Measurements from ENCODE around the gene BIRC5.

The BIRC5 gene

DNA sequence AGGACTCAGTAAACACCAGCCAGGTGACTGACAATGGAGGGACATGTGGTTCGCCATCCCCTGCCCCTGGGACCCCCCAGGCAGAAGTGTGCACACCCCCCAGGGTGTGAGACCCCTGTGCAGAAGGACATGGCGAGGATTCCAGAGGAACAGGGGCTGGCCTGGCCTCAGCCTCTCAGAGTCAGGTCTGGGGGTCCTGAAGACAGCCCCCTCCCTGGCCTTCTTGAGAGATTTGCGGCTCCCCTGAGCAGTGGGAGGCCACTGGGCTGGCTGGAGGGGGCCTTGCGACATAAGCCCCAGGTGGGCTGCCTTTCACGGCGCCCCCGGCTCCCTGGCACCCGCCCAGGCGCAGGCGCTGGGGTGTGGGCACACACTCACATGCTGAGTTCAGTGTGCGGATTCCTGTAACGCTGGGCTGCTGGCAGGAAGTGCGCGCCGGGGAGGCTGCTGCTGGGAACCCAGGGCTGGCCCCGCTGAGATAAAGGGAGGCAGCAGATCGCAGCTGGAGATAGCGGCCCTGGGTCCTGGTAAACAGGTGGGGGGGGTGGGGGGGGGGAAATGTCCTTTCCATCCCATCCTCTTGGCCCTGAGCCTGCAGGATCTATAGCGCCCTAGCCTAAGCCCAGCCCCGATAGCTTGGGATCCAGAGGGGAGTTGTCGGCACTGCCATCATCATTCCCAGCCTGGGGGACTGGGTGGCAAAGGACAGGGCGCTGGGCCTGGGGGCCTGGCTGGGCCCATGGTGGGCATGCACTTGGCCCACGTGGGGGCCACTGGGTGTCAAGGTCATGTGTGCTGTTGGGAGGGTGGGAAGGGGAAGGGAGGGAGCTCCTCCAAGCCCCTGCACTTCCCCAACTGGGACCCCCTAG, 44.5 kb downstream of the BIRC5 start:
- peak; percentile 70 for DNase-seq

DNA sequence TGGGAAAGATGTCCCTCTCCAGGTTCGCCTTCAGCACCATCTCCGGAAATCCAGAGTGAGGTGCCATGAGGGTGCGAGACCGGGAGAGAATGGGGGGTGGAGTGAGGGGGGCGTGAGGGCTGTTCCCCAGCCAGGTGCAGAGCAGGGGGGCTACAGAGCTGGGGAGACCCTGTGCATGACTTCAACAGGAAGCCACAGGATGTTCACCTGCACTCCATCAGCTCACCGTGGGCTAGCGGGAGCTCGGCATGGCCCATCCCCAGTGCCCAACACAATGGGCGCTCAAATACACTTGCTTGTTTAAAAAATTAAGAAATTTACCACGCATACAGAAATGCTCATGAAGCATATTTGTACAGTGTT, 45.1 kb downstream of the BIRC5 start:
- DNase-seq, result no peak

- DNase-seq, result no peak
Observed at GRCh38 chr17:78263063-78263735, 49.1 kb downstream of the BIRC5 start.

GRCh38 chr17:78263736-78264340, 49.8 kb downstream of the BIRC5 start:
- no peak for DNase-seq

GRCh38 chr17:78264590-78264989, 50.5 kb downstream of the BIRC5 start:
- DNase-seq, result no peak

GRCh38 chr17:78265121-78265520, 51.1 kb downstream of the BIRC5 start:
- no peak for DNase-seq

- DNase-seq, result no peak
Observed at GRCh38 chr17:78266231-78266631, 52.2 kb downstream of the BIRC5 start.

GRCh38 chr17:78266771-78267170, 52.7 kb downstream of the BIRC5 start:
- no peak for DNase-seq

- DNase-seq, result no peak
Observed at GRCh38 chr17:78267253-78268073, 53.4 kb downstream of the BIRC5 start.

- no peak for DNase-seq
Observed at GRCh38 chr17:78268191-78268874, 54.3 kb downstream of the BIRC5 start.

DNA sequence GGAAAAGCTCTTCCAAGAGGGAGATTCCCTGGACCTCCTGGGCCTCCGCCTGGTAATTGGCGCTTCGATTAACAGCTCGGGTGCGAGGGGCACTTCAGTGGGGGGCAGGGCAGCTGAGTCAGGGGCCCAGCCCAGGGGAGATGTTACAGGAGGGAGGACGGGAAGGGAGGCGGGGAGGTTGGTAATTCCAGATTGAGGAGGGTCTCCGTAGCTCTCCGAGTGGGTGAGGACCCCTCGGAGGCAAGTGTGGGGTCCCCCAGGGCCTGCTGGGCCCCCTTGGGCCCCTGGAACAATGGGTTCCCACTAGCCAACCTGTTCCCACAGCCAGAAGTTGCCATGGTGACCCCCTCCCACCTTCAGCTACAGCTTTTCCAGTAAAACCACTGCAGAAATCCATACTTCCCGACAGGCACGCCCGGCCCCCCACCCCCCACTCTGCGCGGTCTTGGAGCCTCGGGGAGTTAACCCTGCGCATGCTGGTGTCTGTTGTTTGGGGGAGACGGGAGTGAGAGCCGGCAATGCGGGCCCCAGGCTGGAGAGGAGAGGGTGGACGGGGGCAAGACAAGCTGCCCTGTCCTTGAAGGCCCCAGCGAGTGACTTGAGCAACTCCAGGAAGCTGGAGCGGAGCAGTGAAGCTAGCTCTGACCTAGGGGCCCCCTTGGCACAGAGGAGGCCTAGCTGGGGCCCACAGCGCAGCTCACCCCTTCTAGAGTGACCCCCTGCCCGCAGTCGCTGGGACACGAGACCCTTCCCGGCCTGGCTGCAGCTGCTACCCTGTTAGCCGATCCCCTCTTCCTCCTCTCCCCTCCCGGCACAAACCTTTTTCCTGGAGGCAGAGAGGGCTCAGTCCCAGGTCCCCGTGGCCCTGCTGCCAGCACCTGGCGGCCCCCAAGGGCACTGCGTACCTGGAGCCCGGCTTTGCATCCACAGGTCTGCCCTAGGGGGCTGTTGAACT, 55.2 kb downstream of the BIRC5 start:
- no peak for DNase-seq

DNA sequence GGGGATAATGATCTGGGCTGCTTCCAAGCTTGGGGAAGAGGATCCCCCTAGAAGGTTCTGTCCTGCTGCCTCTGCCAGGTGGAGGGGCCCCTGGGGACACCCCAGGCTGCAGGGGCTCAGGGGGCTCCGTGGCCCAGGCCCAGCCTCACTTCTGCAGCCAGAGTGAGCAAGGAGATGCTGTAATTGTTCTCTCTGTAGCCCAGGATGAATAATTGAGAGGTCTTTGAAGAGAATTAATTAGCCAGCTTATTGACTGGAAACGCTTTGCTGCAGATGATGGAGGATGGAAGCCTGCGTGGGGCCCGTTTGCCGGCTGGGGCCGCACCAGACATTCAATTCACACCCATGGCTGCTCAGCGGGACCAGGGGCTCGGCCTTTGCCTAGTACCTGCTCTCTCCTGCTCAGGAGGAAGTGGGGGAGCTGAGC, 55.9 kb downstream of the BIRC5 start:
- peak; percentile 18 for DNase-seq

GRCh38 chr17:78271419-78272170, 57.5 kb downstream of the BIRC5 start:
- DNase-seq, result peak; percentile 19

GRCh38 chr17:78272181-78272913, 58.3 kb downstream of the BIRC5 start:
- peak; percentile 71 for DNase-seq

- DNase-seq, result peak; percentile 17
Observed at GRCh38 chr17:78272914-78273258, 58.8 kb downstream of the BIRC5 start.

- no peak for DNase-seq
Observed at GRCh38 chr17:78273813-78274212, 59.8 kb downstream of the BIRC5 start.

Measured in activated T-cell treated with anti-CD3 and anti-CD28 coated beads, Interleukin-2, amount 50 U/mL, for 1 hour (primary cell).